ENCODE measurements around the gene PNISR.
"Not testable (repeated sequence)": the region's sequence is repeated elsewhere in the genome, so short reads cannot be mapped to it uniquely, and the experiment has no call there.

DNA sequence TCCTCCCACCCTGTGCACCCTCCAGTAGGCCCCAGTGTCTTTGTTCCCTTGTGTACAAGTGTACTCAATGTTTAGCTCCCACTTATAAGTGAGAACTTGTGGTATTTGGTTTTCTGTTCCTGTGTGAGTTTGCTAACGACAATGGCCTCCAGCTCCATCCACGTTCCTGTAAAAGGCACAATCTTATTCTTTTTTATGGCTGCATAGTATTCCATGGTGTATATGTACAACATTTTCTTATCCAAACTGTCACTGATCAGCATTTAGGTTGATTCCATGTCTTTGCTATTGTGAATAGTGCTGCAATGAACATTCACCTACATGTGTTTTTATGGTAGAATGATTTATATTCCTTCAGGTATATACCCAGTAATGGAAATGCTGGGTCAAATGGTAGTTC, 34.0 kb upstream of the PNISR start:
- TF ChIP-seq, protein P1, sequence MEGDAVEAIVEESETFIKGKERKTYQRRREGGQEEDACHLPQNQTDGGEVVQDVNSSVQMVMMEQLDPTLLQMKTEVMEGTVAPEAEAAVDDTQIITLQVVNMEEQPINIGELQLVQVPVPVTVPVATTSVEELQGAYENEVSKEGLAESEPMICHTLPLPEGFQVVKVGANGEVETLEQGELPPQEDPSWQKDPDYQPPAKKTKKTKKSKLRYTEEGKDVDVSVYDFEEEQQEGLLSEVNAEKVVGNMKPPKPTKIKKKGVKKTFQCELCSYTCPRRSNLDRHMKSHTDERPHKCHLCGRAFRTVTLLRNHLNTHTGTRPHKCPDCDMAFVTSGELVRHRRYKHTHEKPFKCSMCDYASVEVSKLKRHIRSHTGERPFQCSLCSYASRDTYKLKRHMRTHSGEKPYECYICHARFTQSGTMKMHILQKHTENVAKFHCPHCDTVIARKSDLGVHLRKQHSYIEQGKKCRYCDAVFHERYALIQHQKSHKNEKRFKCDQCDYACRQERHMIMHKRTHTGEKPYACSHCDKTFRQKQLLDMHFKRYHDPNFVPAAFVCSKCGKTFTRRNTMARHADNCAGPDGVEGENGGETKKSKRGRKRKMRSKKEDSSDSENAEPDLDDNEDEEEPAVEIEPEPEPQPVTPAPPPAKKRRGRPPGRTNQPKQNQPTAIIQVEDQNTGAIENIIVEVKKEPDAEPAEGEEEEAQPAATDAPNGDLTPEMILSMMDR (conservative IDR thresholded peaks at IDR 0.05), result not testable (repeated sequence)
- TF ChIP-seq ZFX (IDR thresholded peaks at IDR 0.05), result not testable (repeated sequence)

All from C4-2B (cell line).